ENCODE results near the gene KCNE1.

The KCNE1 gene

DNA sequence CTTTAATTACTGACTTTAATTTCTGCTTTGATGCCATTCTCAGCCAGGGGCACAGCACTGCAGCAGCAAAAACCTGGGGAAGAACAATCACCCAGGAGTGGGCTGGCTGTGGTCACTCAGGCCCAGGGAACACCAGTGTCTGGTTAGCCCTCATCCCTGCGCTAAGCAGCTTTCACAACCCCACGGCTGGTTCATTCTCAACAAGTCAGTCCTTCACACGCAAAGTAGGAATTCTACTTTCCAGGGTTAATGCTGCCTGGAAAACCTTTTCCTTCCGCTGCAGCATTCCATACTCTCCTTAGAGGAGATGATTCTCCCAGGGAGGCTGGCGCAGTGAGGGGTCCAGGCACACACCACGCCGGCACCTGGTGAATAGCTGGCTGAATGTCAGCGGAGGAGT is 24.3 kb upstream of the KCNE1 start:
- no peak for DNase-seq (ENCODE audit: low read depth in 1 of 2, low spot score in 1 of 2)

DNA sequence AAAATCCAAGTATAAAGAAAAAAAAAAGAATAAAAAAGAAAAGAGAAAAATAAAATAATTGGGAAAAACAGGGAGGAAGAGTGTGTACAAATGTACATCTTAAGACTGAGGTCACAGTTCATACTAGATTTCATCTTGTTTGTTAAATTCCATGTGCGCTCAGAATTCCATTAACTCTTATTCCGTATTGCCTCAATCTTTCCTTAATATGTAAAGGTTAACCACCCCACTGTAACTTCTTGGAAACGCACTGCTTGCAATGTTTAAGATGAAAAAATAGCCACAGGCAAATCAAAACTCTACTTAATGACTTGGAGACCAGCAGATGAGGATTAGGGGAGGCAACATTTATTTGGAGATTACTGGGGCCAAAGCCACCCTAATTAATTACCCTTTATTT is 23.9 kb upstream of the KCNE1 start:
- no peak for DNase-seq (ENCODE audit: low read depth in 1 of 2, low spot score in 1 of 2)

DNA sequence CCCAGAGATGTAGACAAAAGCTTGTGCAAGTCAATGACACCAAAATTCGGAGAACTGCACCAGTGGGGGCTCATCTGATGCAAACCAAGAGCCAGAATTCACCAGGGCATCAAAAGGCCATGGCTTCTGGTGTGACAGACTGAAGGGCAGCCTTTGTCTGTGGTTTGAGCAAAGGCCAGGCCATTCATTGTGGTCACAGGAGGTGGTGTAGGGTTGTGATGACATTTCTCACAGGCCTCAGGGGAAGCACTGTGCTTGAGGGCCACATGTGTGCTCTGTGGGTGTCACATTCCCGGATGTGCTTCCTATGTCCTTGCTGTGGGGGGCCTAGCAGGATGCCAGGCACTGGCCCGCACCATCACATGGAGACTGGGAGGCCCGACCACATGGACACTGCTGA is 22.5 kb upstream of the KCNE1 start:
- DNase-seq (ENCODE audit: low read depth in 1 of 2, low spot score in 1 of 2): no peak

DNA sequence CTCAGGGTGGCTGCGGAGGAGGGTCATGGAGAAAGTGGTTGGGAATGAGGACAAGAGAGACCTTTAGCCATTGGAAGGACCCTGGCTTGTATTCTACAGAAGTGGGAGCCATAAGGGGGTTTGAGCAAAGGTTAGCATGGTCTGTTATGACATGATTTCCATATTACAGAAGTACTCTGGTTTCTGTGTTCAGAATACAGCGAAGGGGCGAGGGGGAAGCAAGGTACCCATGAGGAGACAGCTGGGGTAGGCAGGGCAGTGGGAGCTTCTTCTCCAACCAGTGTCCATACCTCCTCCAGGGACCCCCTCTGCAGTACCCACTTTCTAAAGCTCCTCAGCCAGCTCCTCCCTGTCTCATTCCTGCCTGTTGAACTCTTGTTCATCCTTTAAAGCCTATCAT is 21.9 kb upstream of the KCNE1 start:
- DNase-seq (ENCODE audit: low read depth in 1 of 2, low spot score in 1 of 2): no peak

DNA sequence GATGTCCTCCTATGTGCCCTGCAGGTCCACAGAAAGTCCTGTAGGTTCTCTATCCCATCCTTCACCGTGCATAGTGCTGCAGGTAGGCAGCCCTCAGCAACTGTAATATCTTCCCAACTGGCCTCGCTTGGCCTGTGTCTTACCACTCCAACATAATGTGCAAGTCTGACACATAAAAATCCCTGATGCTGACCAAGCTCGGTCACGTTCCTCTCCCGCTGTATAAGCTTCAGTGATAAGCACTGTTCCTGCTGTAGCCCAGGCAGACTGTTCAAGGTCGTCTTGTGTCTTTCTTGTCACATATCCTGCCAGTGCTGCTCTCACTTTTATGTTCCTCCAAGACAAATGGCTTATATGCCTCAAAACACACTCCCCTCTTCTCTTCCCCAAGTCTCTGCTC is 19.4 kb upstream of the KCNE1 start:
- DNase-seq (ENCODE audit: low read depth in 1 of 2, low spot score in 1 of 2): no peak

DNA sequence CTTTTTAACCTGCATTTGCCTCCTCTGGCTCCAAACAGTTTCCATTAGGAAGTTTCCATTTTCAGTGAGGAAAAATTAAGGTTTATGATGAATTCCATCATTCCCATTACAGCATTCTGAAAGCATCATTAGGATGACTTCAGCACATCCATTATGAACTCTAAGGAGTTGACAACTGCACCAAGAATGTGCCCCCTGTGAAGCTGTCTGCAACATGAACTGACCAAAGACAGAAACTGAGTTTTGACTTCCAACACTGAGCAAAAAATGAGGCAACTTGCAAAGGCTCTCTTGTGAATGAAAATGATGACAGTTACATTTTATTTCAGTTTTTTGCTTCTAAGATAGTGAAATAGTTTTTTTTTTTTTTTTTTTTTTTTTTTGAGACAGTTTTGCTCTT is 18.3 kb upstream of the KCNE1 start:
- DNase-seq (ENCODE audit: low read depth in 1 of 2, low spot score in 1 of 2): no peak

DNA sequence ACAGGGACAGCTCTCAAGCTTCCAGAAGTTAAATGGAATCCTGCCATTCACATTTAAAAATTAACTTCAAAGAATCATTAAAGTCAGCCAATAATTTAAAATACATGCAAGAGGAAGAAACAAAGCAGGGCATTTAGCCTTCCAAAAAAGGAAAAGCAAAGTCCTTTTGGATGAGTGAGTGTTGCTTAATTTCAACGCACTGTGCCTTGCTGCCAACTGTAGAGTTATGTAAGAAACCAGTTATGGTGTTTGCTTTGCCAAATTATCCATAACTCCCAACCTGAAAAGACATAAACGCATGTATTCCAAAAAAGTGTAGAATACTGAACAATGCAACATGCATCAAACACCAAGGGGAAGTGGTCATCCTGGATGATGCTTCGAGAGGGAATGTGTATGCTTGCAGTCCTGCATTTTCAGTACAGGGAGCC is 16.1 kb upstream of the KCNE1 start:
- DNase-seq (ENCODE audit: low read depth in 1 of 2, low spot score in 1 of 2): no peak

DNA sequence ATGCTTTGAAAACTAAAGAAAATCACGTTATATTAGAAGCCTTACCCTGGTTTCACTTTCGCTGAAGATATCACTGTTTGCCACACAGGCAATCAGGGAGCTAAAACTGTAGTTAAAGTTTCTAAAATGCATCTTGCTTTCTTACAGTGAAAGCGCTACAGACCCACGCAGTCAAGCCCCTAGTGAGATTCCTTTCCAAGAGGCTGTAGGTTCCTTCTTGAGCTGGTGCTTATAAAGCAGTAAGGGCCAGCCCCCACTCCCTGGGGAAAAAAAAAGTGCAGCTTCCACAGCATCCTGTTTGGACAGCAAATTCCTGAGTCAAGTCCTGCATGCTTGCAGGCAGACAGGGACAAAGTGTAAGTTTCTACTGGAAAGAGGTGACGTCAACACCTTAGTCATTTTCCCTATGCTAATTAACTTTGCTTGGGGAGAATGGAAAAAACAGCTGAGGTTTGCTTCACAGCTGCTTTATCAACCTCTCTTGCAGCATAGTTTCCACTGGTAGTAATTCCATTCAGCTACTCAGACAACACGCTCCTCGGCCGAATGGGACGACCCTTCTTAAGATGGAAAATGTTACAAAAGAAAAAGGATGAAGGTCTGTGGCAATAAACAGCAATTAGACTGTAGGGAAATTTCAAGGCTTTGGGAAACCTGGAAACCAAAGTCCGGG is 14.7 kb upstream of the KCNE1 start:
- DNase-seq (ENCODE audit: low read depth in 1 of 2, low spot score in 1 of 2): peak; percentile 21 to 63

DNA sequence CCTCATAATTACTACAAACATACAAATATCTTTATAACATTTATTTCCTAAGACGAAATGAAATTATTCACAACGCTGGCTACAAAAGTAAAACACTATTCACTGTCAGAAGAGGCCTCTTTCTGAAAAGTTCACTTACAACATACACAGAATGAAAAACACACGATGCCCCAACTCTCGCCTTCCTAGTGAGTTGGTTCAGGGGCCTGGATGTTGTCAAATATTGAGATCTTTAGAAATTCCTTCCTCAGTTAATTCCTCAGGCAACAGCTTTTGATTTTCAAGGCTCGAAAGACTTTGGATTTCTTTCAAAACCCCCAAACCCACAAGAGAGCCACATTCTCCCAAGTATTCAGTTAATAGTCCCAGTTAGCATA is 14.2 kb upstream of the KCNE1 start:
- DNase-seq (ENCODE audit: low read depth in 1 of 2, low spot score in 1 of 2): no peak

DNA sequence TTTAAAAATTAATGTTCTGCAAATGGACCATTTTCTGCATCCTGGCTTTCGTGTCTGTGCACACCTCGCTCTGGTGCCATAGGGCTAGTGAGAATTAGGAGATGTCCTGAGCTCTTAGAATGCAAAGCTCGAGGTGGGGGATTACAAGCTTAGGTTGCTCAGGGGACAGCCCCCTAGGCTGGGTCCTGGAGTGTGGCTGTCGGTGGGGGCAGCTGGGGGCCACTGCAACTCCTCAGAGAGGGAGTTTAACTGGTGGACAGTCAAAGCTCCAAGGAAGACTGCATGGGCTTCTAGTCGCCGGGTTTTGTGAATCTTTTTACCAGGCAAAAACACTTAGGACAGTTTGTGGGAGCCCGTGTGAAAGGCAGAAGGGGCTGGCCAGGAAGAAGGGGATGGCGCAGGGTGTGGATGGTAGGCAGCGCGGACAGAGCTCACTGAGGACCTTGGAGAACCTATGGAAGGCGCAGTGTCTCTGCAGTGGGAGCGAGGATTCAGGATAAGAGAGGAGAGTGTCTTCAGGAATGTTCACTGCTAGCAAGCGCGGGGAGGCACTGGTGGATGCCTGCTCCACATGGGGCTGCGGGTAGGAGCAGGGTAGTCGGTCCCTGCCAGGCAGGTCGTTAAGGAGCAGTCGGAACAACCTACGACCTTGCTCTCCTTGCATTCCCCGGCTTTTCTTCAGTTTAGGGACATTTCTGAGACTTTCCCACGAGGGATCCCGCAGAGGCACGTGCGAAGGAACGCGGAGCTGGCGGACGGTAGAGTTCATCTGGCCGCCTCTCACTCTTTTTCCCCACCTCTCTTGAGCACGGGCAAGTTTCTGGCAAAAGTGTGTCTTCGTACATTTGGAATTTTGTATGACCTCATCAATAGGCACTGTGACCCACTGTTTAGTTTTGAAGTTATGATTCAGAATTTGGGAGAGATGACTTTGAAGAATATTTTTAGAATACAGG is 12.9 kb upstream of the KCNE1 start:
- no peak for DNase-seq (ENCODE audit: low read depth in 1 of 2, low spot score in 1 of 2)

DNA sequence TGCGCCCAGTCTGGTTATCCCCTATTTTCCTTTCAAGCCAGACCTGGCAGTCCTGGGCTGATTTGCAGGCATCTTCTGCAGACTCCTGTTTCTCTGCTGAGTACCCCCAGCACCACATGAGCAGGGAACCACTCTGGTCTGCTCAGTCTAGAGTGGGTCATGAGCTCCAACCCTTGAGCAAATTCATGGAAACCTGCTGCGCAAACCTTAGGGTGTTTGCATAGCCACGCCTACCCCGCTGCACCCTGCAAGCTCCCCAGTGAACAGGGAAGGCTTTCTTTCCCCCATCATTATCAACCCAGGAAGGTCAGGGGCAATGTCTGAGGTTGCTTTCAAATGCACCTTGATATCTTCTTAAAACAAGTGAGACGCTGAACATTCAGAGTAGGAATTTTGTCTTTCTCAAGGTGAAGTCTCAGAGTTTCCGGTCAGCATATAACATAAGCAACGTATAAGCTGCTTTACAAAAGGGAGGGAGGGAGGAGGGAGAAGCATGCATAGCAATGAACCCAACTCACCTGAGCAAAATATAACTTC is 11.1 kb upstream of the KCNE1 start:
- DNase-seq (ENCODE audit: low read depth in 1 of 2, low spot score in 1 of 2): no peak

DNA sequence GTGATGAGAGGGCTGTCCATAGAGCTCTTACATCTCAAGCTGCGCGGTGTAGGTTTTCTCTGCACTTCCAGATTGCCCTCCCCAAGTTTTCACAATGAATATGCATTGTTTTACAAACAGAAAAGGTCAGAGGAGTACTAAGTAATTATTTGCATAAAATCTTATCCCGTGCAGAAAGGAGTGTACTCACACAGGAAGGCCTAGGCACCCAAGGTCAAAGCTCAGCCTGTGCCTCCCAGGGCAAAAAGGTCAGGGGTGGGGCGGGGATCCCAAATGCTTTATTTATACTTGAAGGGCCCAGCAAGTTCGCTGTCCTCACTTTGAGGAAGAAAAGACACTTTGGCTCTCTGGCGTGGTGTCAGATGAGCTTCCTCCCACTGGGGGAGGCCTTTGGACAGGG is 10.3 kb upstream of the KCNE1 start:
- no peak for DNase-seq (ENCODE audit: low read depth in 1 of 2, low spot score in 1 of 2)

DNA sequence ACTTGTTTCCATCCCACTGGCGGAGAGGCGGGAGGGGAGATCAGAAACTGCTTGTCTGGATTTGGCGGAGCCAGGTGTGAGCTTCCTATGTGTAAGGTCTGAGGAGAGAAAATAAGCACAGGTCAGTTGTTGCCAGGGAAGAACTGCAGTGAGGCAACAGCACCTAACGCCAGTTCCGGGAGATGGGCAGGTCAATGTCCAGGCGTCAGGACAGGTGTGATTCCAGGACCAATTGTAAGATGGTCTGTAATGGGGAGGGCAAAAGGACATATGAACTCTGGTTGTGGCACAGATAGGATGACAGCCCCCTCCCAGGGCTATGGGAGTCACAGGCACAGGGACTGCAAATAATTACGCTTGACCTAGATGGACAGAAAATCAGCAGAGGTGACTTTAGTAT is 9.6 kb upstream of the KCNE1 start:
- no peak for DNase-seq (ENCODE audit: low read depth in 1 of 2, low spot score in 1 of 2)

DNA sequence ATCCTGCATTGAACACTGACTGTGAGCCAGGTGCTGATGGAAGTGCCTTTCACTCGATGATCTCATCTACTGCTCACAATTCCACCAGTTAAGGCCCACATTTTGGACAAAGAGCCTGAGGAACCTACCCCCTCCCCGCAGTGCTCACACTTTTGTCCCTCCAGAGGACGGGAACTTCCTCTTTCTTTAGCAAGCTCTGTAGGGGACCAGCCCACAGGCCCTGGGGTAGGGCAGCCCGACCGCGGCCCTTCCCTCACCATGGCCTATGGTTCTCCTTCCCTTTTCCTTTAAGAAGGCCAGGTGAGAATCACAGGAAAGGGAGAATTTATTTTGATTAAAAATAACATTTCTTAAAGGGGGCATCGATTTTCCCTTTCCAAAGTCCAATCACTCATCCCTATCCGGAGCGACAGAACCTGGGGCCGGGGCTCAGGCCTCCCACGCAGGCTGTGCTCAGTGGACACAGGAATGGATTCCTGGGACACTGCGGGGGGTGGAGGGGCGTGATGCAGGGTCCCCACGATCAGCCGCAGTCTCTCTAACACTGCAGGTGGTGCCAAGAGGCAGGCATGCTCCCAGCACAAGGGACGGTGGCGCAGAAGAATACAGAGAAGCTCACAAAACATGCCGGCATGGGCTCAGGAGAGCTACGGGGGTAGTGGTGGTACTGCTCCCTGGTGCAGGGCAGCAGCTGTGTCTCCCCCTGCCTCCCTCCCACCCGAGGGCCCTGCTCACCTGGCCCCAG is 8.9 kb upstream of the KCNE1 start:
- no peak for DNase-seq (ENCODE audit: low read depth in 1 of 2, low spot score in 1 of 2)

DNA sequence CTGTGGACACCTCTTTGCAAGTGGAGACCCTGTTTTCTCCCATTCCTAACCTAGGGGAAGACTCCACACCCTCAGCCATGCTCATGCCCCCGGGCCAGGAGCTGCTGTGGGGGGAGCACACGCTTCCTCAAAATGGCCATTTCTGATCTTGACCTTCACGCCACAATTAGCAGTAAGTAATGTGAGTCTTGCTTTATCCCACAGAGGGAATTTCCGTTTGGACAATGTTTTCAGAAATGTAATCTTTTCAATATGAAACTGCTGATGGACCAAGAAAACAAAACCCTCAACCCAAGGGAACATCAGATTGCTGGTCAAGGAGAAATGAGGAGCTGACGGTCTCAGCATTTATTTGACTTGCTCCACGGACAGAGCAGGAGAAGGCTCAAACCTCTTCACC is 8.3 kb upstream of the KCNE1 start:
- no peak for DNase-seq (ENCODE audit: low read depth in 1 of 2, low spot score in 1 of 2)

DNA sequence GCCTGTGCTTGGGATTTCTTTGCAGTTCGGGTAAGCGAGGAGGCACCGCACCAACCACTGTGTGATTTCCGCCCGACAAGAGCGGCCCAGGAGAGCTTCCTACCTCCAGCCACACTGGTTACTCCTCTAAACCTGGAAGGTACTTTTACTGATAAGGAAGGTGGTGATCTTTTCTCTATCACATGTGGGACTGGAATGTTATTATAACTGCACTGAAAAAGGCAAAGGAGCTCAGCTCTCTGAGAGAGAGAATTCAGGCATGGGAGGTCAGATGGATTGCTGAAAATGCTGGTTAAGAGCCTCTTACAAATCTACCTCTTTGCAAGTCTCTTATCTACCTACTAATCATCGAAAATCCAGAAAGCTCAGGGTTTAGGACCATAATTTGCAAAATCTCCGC is 7.7 kb upstream of the KCNE1 start:
- DNase-seq (ENCODE audit: low read depth in 1 of 2, low spot score in 1 of 2): no peak

DNA sequence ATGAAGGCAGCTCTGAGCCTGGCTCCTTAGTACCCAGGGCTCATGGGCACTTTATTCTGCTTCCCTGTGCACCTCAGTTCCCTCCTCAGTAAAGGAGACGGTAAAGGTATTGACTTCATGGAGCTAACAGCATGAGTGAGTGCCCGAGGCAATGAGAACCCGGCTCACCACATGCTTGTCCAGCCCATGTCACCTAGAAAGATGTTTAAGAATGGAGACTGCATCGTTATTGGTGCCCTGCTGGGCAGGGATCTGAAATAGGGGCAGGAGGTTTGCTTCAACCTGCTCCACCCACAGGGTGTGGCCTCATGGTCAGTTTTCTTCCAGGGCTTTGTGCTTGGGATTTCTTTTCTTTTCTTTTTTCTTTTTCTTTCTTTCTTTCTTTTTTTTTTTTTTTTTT is 7.0 kb upstream of the KCNE1 start:
- DNase-seq (ENCODE audit: low read depth in 1 of 2, low spot score in 1 of 2): no peak

DNA sequence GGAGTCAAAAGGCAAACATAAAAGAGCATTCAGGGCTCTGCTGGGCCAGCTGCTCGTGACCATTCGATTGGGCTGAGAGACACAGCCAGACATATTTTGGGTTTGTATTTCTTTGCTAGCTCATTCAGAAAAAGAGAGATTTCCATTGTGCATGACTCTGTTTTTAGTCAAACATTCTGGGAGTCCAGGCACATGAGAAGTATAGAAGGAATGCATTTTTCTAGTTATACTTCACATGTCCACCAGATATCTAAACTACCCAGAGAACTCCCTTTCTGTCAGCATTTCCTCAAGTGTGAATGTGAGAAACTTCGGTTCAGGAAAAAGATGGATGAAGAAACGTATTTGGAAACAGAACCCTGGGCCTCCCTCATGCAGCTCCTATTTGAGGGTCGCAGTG is 6.3 kb upstream of the KCNE1 start:
- no peak for DNase-seq (ENCODE audit: low read depth in 1 of 2, low spot score in 1 of 2)

DNA sequence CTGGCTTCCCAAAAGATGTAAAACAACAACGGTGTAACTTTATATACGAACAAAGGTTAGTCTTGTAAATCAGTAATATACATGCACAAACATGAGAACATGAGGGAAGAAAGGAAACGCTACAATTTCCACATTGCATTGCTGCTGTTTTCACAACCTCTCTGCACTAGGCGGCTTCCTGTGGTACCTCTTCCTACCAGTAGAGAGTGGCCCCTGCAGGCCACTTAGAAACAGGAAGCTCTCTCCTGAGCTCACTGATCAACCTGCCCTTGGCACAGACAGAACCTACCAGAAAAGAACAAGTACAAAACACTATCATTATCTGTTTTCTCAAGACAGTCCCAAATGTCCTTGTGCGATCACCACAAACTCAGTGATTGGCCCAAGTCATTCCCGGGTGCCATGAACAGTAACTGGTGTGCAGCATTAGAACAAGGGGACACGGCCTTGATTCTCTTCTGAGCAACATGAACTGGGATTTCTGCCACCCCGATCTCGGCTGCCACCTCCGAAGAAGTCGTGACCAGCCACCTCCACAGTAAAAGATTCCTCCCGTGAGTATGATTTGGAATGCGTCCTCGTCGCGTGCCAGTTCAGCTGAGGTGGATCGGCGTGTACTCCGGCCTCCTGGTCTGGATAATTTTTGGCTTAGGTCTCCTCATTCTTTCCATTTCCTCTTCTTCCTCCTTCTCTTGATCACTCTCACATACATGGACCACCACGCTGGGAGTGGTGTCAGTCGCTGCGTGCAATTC is 5.7 kb upstream of the KCNE1 start:
- DNase-seq (ENCODE audit: low read depth in 1 of 2, low spot score in 1 of 2): no peak

DNA sequence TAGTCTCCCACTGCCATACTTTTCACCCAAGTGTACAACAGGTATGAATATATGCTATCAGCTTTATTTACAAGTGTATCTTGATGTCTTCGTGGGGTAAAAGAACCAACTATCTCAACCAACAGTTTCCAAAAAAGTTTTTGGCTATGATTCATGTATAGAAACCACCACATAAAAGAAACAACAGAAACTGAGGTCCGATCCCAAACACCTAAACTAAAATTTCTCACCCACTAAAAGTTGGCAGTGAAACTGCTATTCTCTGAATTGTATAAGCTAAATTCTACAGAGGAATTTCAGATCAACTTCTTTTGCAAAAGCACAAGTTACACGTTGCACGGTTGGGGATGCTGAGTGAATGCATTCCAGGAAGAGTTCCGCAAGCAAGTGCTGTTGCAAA is 5.0 kb upstream of the KCNE1 start:
- DNase-seq (ENCODE audit: low read depth in 1 of 2, low spot score in 1 of 2): no peak

DNA sequence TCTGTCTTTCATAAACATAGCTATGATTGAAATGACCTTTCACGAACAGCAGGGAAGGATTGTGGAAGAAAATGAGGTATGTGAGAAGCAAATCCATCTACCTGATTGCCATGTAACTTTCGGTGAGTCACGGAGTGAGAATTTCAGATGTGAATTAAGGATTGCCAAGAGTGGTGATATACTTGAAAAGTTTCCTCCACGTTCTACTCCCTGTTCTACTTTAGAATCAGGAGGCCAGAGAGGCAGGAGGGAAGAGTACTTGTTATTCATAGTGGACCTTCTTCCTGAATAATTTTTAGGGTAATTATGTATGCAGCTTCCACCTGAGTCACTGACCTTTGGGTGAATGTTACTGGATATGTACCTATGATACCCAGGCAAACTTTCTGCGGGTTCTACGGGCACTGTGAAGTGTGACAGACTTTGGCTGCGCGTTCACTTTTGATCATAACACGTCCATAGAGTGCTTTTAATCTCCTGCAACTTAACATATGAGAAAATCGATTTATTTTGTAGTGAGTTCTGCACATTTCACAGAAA is 2.6 kb upstream of the KCNE1 start:
- no peak for DNase-seq (ENCODE audit: low read depth in 1 of 2, low spot score in 1 of 2)
